ENCODE measurements around the gene KRTAP10-11.

DNA sequence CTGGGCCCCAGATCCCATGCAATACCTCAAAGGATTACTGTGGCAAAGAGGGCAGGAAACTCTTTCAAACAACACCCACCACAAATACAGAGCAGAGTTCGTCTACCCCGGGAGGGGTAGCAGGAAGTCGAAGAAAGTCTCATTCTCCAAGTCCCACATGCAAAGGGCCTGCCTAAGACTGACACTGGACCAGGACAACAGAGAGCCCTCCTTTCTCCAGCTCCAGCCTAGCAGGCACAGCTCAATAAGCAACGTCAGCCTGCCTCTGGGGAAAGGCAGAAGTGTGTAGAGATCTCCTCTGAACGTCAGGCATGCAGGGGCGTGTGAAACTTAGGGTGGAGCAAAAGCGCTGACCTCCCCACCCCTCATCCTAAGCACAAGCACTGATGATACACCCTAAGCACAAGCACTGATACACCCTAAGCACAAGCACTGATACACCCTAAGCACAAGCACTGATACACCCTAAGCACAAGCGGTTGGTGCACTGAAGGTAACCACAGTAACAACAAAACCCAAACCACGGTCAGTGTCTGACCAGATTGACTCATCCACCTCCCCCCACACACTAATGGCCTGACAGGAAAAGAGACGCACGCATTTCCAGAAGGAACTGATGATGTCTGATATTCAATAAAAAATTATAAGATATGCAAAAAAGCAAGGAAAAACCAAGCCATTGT lies 12.8 kb downstream of the KRTAP10-11 start:
- TF ChIP-seq, protein P1, sequence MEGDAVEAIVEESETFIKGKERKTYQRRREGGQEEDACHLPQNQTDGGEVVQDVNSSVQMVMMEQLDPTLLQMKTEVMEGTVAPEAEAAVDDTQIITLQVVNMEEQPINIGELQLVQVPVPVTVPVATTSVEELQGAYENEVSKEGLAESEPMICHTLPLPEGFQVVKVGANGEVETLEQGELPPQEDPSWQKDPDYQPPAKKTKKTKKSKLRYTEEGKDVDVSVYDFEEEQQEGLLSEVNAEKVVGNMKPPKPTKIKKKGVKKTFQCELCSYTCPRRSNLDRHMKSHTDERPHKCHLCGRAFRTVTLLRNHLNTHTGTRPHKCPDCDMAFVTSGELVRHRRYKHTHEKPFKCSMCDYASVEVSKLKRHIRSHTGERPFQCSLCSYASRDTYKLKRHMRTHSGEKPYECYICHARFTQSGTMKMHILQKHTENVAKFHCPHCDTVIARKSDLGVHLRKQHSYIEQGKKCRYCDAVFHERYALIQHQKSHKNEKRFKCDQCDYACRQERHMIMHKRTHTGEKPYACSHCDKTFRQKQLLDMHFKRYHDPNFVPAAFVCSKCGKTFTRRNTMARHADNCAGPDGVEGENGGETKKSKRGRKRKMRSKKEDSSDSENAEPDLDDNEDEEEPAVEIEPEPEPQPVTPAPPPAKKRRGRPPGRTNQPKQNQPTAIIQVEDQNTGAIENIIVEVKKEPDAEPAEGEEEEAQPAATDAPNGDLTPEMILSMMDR (IDR thresholded peaks at IDR 0.05): no peak
- no peak for TF ChIP-seq CEBPB (IDR thresholded peaks at IDR 0.05)
- TF ChIP-seq EP300 (IDR thresholded peaks at IDR 0.05): no peak

All from A549 (cell line).